K562 (cell line): ENCODE data around the gene PAX2. TPM values are rescaled to one million over a fixed set of nuclear protein-coding genes. Genes with fewer than 3 reads are reported as not detected.
A peak's percentile ranks its signal among the peaks of the same experiment; 100 is the strongest.

Source experiments
- ATAC-seq: fragments of 200-7000 bp; cut with Tn5 transposase; 3 replicates; pipeline ENCODE4 v1.9.1; 2020; ENCODE audit warnings: moderate library complexity
- BruUV-seq: library from RNA; stranded (reverse); fragments of 400-500 nt; replicated peaks from 2 replicates; lab custom pipeline; 2021; lab: Mats Ljungman, UMichigan
- CTCF ChIA-PET: fragments of 300-600 bp; formaldehyde crosslinking; extraction: SDS; loops from one replicate; lab custom pipeline; 2021; ENCODE audit warnings: low intra/inter-chr PET ratio; lab: Yijun Ruan, JAX
- POLR2A ChIA-PET: fragments of 300-600, 350-650 bp; sonication (Branson Sonifier 250); formaldehyde crosslinking; extraction: SDS; loops from one replicate; lab custom pipeline; 2021; ENCODE audit warnings: antibody characterized with exemption, inconsistent platforms; lab: Yijun Ruan, JAX
- DNase-seq, 4 experiments: peaks; one replicate each; pipeline versions ENCODE4 v3.0.0 to v3.0.0-alpha.2; 2011 to 2018; ENCODE audit warnings: low spot score in 3 of 4, mixed read lengths in 3 of 4; ENCODE audit errors: extremely low read depth in 1 of 4
- FAIRE-seq: peaks from 2 replicates; lab custom pipeline; 2011; peaks lifted over from hg19 to GRCh38; lab: Jason Lieb, UNC
- H2AFZ ChIP-seq: 2 replicates; pipeline ENCODE4 v1.6.0; 2011; ENCODE audit warnings: low read depth, low read length, control low read depth, inconsistent platforms
- H3K27ac ChIP-seq: fragments of 200-600 bp; 3 replicates; pipeline ENCODE4 v1.8.0; 2011; ENCODE audit warnings: low read depth, mild to moderate bottlenecking, control low read depth, inconsistent platforms, low read length, moderate library complexity, mixed read lengths; ENCODE audit errors: extremely low read depth
- H3K27me3 ChIP-seq, 2 experiments: fragments of 300-600 bp in 1 of 2; 2 replicates in 1 of 2; 3 replicates in 1 of 2; pipeline versions ENCODE4 v1.6.0 to v1.8.0; 2011; ENCODE audit warnings: inconsistent platforms in 2 of 2, low read length in 2 of 2, mild to moderate bottlenecking in 1 of 2, mixed read lengths in 1 of 2, moderate library complexity in 1 of 2; ENCODE audit not compliant: control insufficient read depth in 2 of 2, insufficient read depth in 2 of 2
- H3K36me3 ChIP-seq: fragments of 300-600 bp; 3 replicates; pipeline ENCODE4 v1.8.0; 2011; ENCODE audit warnings: mild to moderate bottlenecking, low read length, inconsistent platforms; ENCODE audit not compliant: control insufficient read depth, insufficient read depth
- H3K4me1 ChIP-seq, 2 experiments: fragments of 200-600 bp in 1 of 2; replicated peaks in 1 of 2; 2 replicates in 1 of 2; 3 replicates in 1 of 2; pipeline versions ENCODE4 v1.5.1 to v1.8.0; 2011; ENCODE audit warnings: inconsistent platforms in 2 of 2, low read length in 2 of 2, mild to moderate bottlenecking in 1 of 2, mixed read lengths in 1 of 2, moderate library complexity in 1 of 2; ENCODE audit not compliant: control insufficient read depth in 2 of 2, insufficient read depth in 2 of 2
- H3K4me2 ChIP-seq: 2 replicates; pipeline ENCODE4 v1.6.1; 2011; ENCODE audit warnings: low read length, control low read depth, inconsistent platforms, mixed read lengths; ENCODE audit not compliant: insufficient read depth
- H3K4me3 ChIP-seq: fragments of 200-600 bp; sonication (generic), shearing (Covaris generic); 2 replicates; pipeline ENCODE4 v1.5.1; 2016; ENCODE audit warnings: control low read depth, inconsistent platforms
- H3K79me2 ChIP-seq: fragments of 200-600 bp; 3 replicates; pipeline ENCODE4 v1.8.0; 2011; ENCODE audit warnings: low read length, inconsistent platforms; ENCODE audit not compliant: control insufficient read depth, insufficient read depth
- H3K9ac ChIP-seq, 2 experiments: 2 replicates each; pipeline versions ENCODE4 v1.6.0 to v1.6.1; 2011; ENCODE audit warnings: low read depth in 2 of 2, low read length in 2 of 2, control low read depth in 1 of 2, inconsistent platforms in 1 of 2, mild to moderate bottlenecking in 1 of 2, mixed read lengths in 1 of 2; ENCODE audit not compliant: insufficient read depth in 1 of 2
- H3K9me1 ChIP-seq: one replicate; pipeline ENCODE4 v1.6.0; 2011; ENCODE audit warnings: inconsistent platforms, mild to moderate bottlenecking, low read length, moderate library complexity; ENCODE audit not compliant: control insufficient read depth, insufficient read depth
- H3K9me3 ChIP-seq: replicated peaks from 2 replicates; pipeline ENCODE4 v1.5.1; 2011; ENCODE audit warnings: low read depth, low read length, inconsistent platforms; ENCODE audit not compliant: control insufficient read depth, insufficient read depth
- H4K20me1 ChIP-seq: replicated peaks from 2 replicates; pipeline ENCODE4 v1.6.1; 2011; ENCODE audit warnings: low read length, inconsistent platforms, mixed read lengths; ENCODE audit not compliant: control insufficient read depth, insufficient read depth
- BHLHE40 ChIP-seq: IDR thresholded peaks from 2 replicates; pipeline ENCODE4 v1.6.1; 2011; ENCODE audit warnings: low read length, improper control_type of control experiment
- CBX5 ChIP-seq: IDR thresholded peaks from 2 replicates; pipeline ENCODE4 v1.6.1; 2014; ENCODE audit warnings: low read depth, borderline replicate concordance
- NR2C2 ChIP-seq, 2 experiments: fragments of 200-800 bp in 1 of 2; sonication (Bioruptor generic) in 1 of 2; sonication (generic) in 1 of 2; formaldehyde crosslinking in 1 of 2; IDR thresholded peaks; 2 replicates each; pipeline versions ENCODE4 v1.6.1 to v1.8.0; 2016 to 2022; ENCODE audit warnings: mild to moderate bottlenecking in 1 of 2, missing compliant biosample characterization in 1 of 2, missing genetic modification characterization in 1 of 2, missing genetic modification reagents in 1 of 2
- WGBS: fragments of 100-300 bp; shearing (Covaris generic); methylation state at CpG from one replicate; pipeline ENCODE4 v1.1.6; 2016; ENCODE audit warnings: low coverage, mixed read lengths; ENCODE audit not compliant: insufficient coverage; ENCODE audit errors: missing lambda C conversion rate; 5-methylcytosine and 5-hydroxymethylcytosine counted together
- in situ Hi-C: fragments of 300-500 bp; cut with MboI; formaldehyde crosslinking; loops from 4 replicates; pipeline ENCODE4 v1.15.0; 2018; ENCODE audit warnings: inconsistent platforms, mixed read lengths
- intact Hi-C: fragments of 100-400 bp; cut with micrococcal nuclease; formaldehyde crosslinking; loops from 2 replicates; pipeline ENCODE4 v1.14.2; 2022
- polyA plus RNA-seq, 8 experiments: library from polyadenylated mRNA; depleted of rRNA in 4 of 8; stranded (reverse) in 5 of 8; unstranded in 3 of 8; fragments of >200 nt; fragmentation: Nextera tagmentation in 2 of 8; fragmentation: Illumina TruSeq in 1 of 8; extraction: Ambion mirVana in 2 of 8; extraction: Trizol in 1 of 8; gene quantifications; 2 replicates each; pipeline versions ENCODE4 v1.2.1 to v1.2.3, GENCODE V29; 2011 to 2014; ENCODE audit warnings: inconsistent platforms in 1 of 8, missing spikeins in 1 of 8
- total RNA-seq, 7 experiments: library from RNA; depleted of rRNA in 6 of 7; stranded (reverse); fragments of >200 nt in 6 of 7; fragmentation: Illumina TruSeq in 2 of 7; extraction: Trizol in 2 of 7; gene quantifications; 2 replicates each; pipeline versions ENCODE4 v1.2.1 to v1.2.3, GENCODE V29; 2011 to 2021; ENCODE audit warnings: low replicate concordance in 1 of 7

PAX2 gene
- total and polyA plus RNA-seq, 9 of the 15 experiments (the other 6 are each of a cell fraction or from before 2014, with no cell fraction given) = not detected

DNA sequence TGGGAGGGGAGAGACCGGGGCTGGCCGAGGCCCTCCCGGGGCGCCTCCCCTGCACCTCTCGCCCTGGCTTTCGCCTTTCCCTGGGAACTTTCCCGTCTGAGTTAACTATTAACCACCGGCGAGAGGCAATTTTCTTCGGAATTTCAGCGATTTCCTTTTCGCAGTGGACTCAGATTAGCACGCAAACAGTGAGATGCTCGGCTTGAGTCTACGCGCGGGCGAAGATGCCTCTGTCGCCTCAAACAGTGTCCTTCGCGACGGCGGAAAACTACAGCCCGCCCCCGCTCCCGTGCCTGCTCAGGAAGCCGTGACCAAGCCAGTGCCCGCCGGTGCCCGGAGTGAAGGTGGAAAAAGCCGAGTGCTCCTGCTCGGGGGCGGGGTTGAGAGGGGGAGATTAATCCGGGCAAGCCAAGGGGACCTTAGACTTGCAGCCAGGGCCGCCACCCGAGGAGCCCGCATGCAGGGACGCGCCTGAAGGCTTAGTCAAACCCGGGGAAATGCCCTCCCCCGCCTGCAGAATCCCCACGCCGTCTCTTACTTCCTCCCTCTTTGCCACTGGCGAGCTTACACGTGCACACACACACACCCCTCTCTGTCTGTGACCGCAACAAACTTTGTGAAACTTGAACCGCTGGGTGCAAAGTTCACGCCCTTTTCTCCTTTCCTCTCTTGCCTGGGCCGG lies 14.5 kb upstream of the PAX2 start:
- Histone ChIP-seq H3K9ac (no peak overlapping the region), H3K27ac (no peak overlapping the region), H3K4me3 (no peak overlapping the region), H3K79me2 (no peaks in the 10 kb centered on the region), H3K36me3 (no peaks in the 10 kb centered on the region), H3K27me3 (peaks cover 17 to 46% of the 10 kb centered on the region in 2 experiments), H3K9me3 (no peaks in the 10 kb centered on the region), H3K4me1 (peaks cover 0 to 22% of the 10 kb centered on the region in 2 experiments; a peak in 2 of 5 replicates), H2AFZ (no peak overlapping the region), H3K4me2 (no peak overlapping the region), H3K9me1 (no peaks in the 10 kb centered on the region), H4K20me1 (peaks cover 11% of the 10 kb centered on the region; the same call in 1 of the 2 replicates)
- in situ Hi-C loops (no loop called here), intact Hi-C loops (no loop called here)
- TF ChIP-seq BHLHE40 (peak; percentile 34; the same call in 1 of the 2 replicates), CBX5 (no peak), NR2C2 (CRISPR knock-in tag; IDR thresholded peaks at IDR 0.05) (no peak), NR2C2 (tag; IDR thresholded peaks at IDR 0.05) (peak; percentile 59; the same call in 1 of the 2 replicates)
- ChIA-PET POLR2A (no interaction called here), CTCF (no interaction called here)
- BruUV-seq = no TSS peak
- DNase-seq (no peak), ATAC-seq (no peak), FAIRE-seq (no peak)
- WGBS = 34% methylated on average over 24 of the region's 49 CpGs
